HK-2 (cell line): ENCODE data around the gene COPB2.
A peak's percentile ranks its signal among the peaks of the same experiment; 100 is the strongest.
"Not testable (repeated sequence)": the region's sequence is repeated elsewhere in the genome, so short reads cannot be mapped to it uniquely, and the experiment has no call there.

Experiments used
- DNase-seq: peaks from one replicate; pipeline ENCODE4 v3.0.0-alpha.2; 2018; ENCODE audit not compliant: unreplicated experiment

Gene COPB2

DNA sequence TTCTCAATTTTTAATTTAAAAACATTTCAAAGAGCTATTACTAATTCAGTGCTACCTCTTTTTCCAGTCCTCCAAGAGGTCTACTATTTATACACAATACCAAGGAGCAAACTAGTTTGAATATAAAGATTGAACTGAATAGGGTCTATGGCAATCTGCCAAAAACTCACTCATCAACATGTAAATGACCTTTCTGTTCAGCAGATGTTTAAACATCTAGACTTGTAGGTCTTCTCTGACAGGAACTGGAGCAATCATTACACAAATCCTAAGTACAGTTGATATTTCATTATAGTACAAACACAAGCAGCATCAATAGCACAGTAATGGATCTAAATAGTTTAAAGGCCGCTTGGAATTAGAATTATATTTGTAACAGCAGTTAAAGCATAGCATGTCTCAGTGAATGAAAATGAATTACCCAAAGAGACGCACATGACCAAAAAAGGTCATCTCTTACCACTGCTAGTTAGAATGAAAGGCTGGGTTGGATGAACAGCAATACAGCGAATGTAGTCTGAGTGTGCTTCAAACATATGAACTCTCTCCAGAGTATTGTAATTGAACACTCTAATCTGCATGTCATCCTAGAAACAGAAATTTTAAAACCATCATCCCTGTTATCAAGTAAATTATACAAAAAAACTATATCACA lies 10.7 kb downstream of the COPB2 start:
- DNase-seq, result no peak

- no peak for DNase-seq
Measured at GRCh38 chr3:139377378-139377777, 12.1 kb downstream of the COPB2 start.

DNA sequence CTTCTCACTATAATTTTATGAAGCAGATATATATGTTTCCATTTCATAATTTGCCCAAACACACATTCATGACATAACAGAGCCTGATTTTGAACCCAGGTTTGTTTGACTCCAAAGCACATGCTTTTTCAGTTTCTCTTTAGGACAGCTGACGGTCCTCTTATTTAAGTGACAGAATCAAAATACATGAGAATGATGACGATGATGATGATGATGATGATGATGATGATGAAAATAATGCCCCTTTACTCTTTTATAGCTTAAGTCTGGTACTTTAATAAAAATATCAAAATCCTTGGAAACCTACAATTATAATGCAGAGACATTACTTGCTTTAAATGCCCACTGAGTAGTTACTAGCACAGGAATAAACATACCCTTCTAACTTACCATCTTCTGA lies 15.3 kb downstream of the COPB2 start:
- DNase-seq, result no peak

DNA sequence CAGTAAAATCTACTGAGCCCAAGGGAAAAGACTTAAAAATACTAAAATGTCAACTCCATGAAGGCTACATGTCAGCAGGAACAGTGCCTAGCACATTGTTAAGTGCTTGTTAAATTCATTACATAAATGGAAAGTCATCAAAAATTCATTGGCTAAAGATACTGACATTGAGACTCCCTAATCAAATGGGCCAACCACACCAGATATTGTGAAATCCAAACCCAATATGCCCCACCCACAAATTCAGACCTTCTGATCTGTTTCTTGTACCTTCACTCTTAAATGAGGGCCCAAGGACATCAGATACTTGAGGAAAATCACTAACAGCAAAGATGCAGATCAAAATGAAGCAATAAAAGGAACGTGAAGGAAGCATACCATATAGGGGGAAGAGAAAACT lies 24.9 kb downstream of the COPB2 start:
- no peak for DNase-seq

- no peak for DNase-seq
Measured at GRCh38 chr3:139361276-139361675, 28.2 kb downstream of the COPB2 start.

DNA sequence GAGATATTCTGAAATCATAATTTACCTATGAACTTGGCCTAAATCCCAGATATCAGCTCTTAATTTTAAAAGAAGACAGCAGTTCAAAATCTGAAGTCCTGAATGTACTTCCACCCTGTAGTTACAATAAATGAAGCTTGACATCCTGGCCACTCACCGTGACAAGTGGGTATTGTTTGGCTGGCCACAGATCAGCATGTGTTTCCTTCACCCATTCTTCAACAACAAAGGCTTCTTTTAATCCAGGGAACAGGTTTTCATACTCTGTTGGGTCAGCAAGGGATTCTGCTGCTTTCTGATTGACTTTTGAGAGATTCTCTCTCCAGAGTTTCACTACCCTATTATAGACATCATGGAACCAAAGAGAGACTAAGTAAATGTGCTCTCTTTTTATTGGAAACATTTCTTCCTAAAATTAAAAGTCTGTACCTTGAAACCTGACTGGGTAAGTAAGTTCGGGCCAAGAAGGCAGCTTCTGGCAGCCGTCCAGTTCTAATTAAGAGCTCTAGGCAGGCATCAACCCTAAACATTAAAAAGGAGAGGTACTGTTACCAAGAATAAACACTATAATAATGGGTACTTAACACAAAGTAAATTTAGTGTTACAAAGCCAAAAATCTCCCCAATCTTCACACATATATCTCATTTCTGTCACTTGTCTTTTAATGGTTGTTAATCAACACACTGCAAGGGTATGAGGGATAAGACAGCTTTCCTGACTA lies 30.4 kb downstream of the COPB2 start:
- DNase-seq, result no peak

DNA sequence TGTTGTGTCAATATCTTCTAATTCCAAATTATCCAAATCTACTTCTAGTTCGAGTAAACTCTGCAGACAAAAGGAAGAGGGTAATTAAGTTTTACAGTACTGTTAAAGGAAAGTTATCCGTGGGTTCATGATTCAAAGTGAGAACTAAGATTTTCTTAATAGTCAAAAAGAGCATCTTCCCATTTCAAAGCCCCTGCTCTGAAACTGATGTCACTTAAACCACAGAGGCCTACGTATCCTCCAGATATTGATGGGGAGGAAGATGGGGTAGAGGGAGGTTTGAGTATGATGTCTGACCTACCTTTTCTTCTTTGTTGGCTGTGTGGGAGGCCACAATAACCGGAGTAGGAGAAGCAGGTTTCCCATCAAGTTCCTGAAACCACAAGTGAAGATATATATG lies 31.5 kb downstream of the COPB2 start:
- DNase-seq, result no peak

DNA sequence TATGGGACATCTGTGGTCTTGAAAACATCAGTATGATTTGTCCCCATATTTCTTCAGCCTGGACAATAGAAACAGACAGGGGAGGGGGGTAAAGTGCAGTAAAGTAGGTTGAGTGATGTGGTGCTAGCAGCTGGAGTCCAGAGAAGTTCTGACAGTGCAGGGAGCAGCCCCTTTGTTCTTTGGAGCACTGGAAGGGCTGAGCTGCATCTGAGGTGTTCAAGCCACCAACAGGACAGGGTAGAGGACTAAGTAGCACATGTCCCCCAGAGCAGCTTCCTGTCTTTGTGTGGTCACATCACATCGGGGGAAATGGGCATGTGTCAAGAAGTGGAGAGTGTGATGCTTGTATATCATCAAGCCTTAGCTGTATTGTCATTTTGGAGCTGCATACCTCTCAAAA lies 33.6 kb downstream of the COPB2 start:
- no peak for DNase-seq

GRCh38 chr3:139355476-139355875 lies 34.0 kb downstream of the COPB2 start:
- no peak for DNase-seq

DNA sequence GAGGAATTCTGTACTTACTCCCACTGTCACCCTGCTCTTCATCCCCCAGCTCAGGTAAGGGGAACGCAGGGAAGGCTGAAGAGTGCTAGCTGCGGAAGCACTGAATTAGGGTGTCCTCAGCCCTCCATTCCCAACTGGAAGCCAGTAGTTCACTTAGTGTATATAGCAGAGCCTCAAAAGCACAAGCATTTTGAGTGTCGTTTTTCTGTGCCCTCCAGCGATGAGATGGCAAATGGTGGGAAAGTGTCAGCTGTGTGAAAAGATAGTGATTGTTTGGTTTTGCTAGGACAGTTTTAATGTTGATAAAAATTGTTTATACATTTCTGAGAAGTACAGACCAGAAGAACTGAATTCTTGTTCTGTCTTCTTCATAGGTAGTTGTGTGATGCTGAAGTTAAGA lies 34.8 kb downstream of the COPB2 start:
- no peak for DNase-seq

DNA sequence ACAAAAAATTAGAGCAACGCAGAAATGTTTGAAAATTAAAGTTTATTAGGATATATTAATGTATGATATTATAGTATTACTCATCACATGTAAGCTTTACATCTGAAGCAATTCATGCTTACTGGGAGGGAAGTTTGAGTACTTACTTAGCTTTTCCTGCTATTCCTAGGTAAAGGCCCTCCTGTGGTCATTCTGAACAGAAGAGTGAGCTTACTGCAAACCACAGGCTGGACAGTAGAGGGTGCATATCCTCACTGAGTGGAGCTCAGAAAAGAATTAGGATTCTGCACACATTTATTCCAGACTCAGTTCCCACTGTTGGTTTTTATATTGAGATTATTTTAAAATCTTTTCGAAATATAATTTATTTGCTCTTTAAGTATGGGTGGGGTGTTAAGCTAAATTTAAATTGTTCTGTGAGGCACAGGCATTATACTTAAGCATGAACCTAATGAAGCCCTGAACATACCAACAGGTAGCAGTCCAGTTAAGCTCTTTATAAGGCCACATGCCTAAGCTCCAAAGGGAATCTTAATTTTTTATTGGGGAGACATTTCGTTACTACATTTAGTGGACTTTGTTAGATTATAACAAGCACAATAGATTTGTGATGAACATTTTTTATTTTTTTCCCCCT lies 35.4 kb downstream of the COPB2 start:
- peak; percentile 15 for DNase-seq

GRCh38 chr3:139346771-139347170 lies 42.7 kb downstream of the COPB2 start:
- no peak for DNase-seq

GRCh38 chr3:139343895-139344856 lies 45.3 kb downstream of the COPB2 start, which contains the start of gene MRPS22:
MRPS22 (plus strand) TSS chr3:139344020; CDS start chr3:139344027, 7 bp downstream.
- peak; percentile 84 for DNase-seq

- no peak for DNase-seq
Measured at GRCh38 chr3:139342054-139342453, 47.4 kb downstream of the COPB2 start.

DNA sequence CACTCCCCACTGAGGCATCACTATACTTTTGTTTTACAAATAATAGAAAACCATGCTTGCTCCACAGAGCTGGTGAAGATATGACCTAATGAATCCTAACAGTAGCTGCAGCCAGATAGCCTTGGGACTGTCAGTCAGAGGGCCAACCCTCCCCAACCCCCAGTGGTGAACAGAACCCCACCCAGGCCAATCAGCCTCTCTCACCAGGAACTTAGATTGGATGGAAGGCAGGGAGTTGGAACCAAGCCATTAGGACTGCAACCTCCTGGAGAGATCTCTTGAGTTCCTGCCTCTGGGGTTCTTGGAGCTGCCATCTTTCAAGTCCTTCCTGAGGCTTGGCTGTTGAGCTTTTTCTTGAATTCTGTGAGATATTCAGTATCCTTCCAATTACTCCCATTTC lies 48.7 kb downstream of the COPB2 start:
- no peak for DNase-seq

GRCh38 chr3:139339219-139339906 lies 50.1 kb downstream of the COPB2 start:
- DNase-seq, result no peak

- no peak for DNase-seq
Measured at GRCh38 chr3:139338405-139338804, 51.0 kb downstream of the COPB2 start.

- DNase-seq, result not testable (repeated sequence)
Measured at GRCh38 chr3:139334675-139335074, 54.8 kb downstream of the COPB2 start.

DNA sequence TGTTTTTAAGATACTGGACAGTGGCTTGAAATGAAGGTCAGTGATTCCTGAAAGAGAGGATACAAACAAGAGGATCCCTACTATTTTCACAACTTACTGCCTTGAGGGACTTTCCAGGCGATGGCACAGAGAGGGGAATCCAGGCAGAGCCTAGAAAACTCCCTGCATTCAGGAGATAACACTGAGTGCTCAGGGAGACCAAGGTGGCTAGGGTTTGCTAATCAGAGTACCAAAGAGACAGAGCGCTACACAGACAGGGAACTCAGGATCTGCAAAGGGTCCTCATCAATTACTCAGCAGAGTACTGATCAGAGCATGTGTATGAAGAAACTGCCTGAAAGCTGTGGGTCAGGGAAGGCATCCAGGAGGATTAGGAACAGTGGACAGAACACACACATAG lies 57.4 kb downstream of the COPB2 start:
- no peak for DNase-seq

DNA sequence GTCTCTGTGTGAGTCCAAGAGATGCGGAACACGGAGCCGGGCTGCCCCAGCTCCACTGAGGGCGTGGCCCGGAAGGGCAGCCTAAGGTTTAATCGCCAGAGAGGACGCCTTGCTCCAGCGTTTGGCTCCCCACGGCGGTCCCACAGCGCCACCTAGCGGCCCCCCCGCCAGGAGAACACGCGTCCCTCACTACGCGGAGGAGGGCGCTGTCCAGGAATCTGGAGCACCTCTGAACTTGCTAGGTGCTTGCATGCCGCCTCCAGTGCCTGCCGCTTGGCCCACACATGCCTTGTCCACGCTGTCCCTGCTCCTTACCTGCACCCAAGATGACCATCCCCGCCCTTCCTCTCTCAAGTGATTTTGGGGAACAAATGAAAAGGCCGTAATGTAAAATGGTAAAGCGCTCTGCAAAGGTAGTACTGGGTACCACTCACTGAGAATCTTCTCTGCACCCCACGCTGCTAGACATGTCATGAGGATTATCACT lies 60.0 kb downstream of the COPB2 start:
- peak; percentile 97 for DNase-seq

DNA sequence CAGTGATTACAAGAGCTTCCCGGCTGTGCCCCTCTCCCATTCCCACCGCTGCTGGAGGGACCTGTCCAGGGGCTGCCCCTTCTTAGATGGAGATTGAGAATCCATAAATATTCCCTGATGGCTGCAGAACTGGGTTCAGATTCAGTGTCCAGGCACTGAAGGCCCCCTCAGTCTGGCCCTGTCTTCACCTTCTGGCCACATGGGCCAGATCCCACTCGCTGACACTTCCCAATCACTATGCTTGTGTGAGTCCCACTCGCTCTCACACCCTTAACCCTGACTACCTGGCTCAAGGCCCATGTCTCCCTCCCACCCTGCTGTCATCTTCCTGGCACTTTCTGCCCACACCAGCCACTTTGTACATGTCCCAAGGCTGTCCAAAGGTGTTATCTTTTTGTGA lies 61.1 kb downstream of the COPB2 start:
- DNase-seq, result no peak
